Measurements from ENCODE around the gene SESTD1. TPM values are rescaled to one million over a fixed set of nuclear protein-coding genes. Genes with fewer than 3 reads are reported as not detected.
A peak's percentile ranks its signal among the peaks of the same experiment; 100 is the strongest.

The SESTD1 gene
- total and polyA plus RNA-seq, 2 of the 4 experiments (the other 2 are of a cell fraction): 8.4 to 12.7 TPM

- H2AK5ac ChIP-seq (ENCODE audit: low read depth, low read length): no peak overlapping the region
- intact Hi-C loops (cut with micrococcal nuclease) (no loop called here), dilution Hi-C loops (cut with HindIII; ENCODE audit: low sequenced_read_pairs, unreplicated experiment) (no loop called here), in situ Hi-C loops (cut with MboI; ENCODE audit: low sequenced_read_pairs) (no loop called here)
- H3K4me1 ChIP-seq (ENCODE audit: control insufficient read depth, insufficient read depth, low read length): no peaks in the 10 kb centered on the region
- peaks cover 26 to 44% of the 10 kb centered on the region in 2 experiments for H3K79me1 ChIP-seq (ENCODE audit: low read depth in 1 of 2, low read length in 2 of 2)
- no peak overlapping the region for H2BK5ac ChIP-seq (ENCODE audit: low read depth, low read length, poor library complexity, severe bottlenecking)
- no peak overlapping the region for H2AFZ ChIP-seq (replicated peaks; ENCODE audit: low read length, poor library complexity)
- H4K8ac ChIP-seq (ENCODE audit: low read depth in 2 of 2, low read length in 2 of 2): no peak overlapping the region
- no peak overlapping the region for H3K9ac ChIP-seq (ENCODE audit: low read depth, low read length)
- no peak overlapping the region for H4K5ac ChIP-seq (ENCODE audit: low read depth, low read length)
- ATAC-seq (ENCODE audit: low read depth) (no peak), DNase-seq (no peak)
- WGBS, 2 experiments (ENCODE audit: extremely low coverage in 2 of 2, insufficient read length in 1 of 2): 100% methylated on average over 2 of the region's 4 CpGs; no CpG with 5 or more reads in 1 of the 2 experiments
- H3K9me3 ChIP-seq (ENCODE audit: control insufficient read depth, insufficient read depth, low read length): no peaks in the 10 kb centered on the region
- H3K14ac ChIP-seq (replicated peaks; ENCODE audit: low read depth, low read length): no peak overlapping the region
- TF ChIP-seq USF2 (IDR thresholded peaks at IDR 0.05; ENCODE audit: low read depth, low read length): no peak
- TF ChIP-seq CHD1 (IDR thresholded peaks at IDR 0.05; ENCODE audit: low read depth, low read length): no peak
- peak; percentile 53 for TF ChIP-seq MAFK (IDR thresholded peaks at IDR 0.05; ENCODE audit: low read depth, low read length)
- peaks cover 5% of the 10 kb centered on the region; the same call in 1 of the 2 replicates for H4K20me1 ChIP-seq (ENCODE audit: insufficient read depth, low read length)
- no peak overlapping the region for H2BK120ac ChIP-seq (ENCODE audit: low read depth, low read length)
- H3K9me1 ChIP-seq (ENCODE audit: insufficient read depth, low read length): peaks cover 5% of the 10 kb centered on the region
- no peak overlapping the region for H3K4me2 ChIP-seq (ENCODE audit: low read depth, low read length)
- no peak overlapping the region for H2AK9ac ChIP-seq (replicated peaks; ENCODE audit: low read depth, low read length, poor library complexity)
- H3K56ac ChIP-seq (ENCODE audit: extremely low read depth, insufficient read depth, low read length): no peak overlapping the region
- POLR2A ChIA-PET (ENCODE audit: unreplicated experiment): no interaction called here
- no peaks in the 10 kb centered on the region for H3K27me3 ChIP-seq (ENCODE audit: control insufficient read depth, insufficient read depth, low read length)
- no peak overlapping the region for H4K91ac ChIP-seq (ENCODE audit: insufficient read depth, low read depth, low read length)
- H3K23ac ChIP-seq (ENCODE audit: low read depth, low read length): no peak overlapping the region
- H3K4me3 ChIP-seq (ENCODE audit: insufficient read depth, low read depth, low read length): no peak overlapping the region
- H3K18ac ChIP-seq (ENCODE audit: low read depth, low read length): no peak overlapping the region
- H2BK15ac ChIP-seq (ENCODE audit: low read depth, low read length): no peak overlapping the region
- no TSS peak for BruUV-seq (replicated peaks)
- CTCF ChIA-PET: no interaction called here
- H2BK20ac ChIP-seq (ENCODE audit: low read depth, low read length): no peak overlapping the region; the same call in 1 of the 2 replicates
- H3K27ac ChIP-seq (ENCODE audit: insufficient read depth, low read length): no peak overlapping the region
- H3K4ac ChIP-seq (ENCODE audit: low read depth, low read length): no peak overlapping the region
- 0 out of 2 replicates have a peak, but pooled peaks cover 2% of the 10 kb centered on the region for H3K36me3 ChIP-seq (ENCODE audit: control insufficient read depth, insufficient read depth, low read length)
Observed at GRCh38 chr2:179233626-179234430, 30.8 kb downstream of the SESTD1 start.
